HAP-1 (cell line): ENCODE measurements around the gene KRT77.

Experiments used
- DNase-seq, 2 experiments: peaks; one replicate each; pipeline ENCODE4 v3.0.0-alpha.2; 2016 to 2020; ENCODE audit warnings: low spot score in 2 of 2
- H3K27me3 ChIP-seq: fragments of 250-450 bp; sonication (Bioruptor Pico); 2 replicates; pipeline ENCODE4 v1.5.1; 2020; ENCODE audit warnings: low read depth, mild to moderate bottlenecking, moderate library complexity
- H3K36me3 ChIP-seq: fragments of 250-450 bp; sonication (Bioruptor Pico); replicated peaks from 2 replicates; pipeline ENCODE4 v1.5.1; 2020; ENCODE audit warnings: mild to moderate bottlenecking
- H3K4me1 ChIP-seq: fragments of 250-450 bp; sonication (Bioruptor Pico); 2 replicates; pipeline ENCODE4 v1.5.1; 2020; ENCODE audit warnings: mild to moderate bottlenecking
- H3K4me3 ChIP-seq: fragments of 250-450 bp; sonication (Bioruptor Pico); 2 replicates; pipeline ENCODE4 v1.5.1; 2020; ENCODE audit warnings: mild to moderate bottlenecking, moderate library complexity
- H3K9me3 ChIP-seq: fragments of 250-450 bp; sonication (Bioruptor Pico); 2 replicates; pipeline ENCODE4 v1.5.1; 2020; ENCODE audit warnings: mild to moderate bottlenecking, moderate library complexity
- in situ Hi-C: fragments of 300-500 bp; cut with MboI; formaldehyde crosslinking; loops from 3 replicates; pipeline ENCODE4 v1.14.3; 2020; ENCODE audit warnings: low sequenced_read_pairs, inconsistent platforms, mixed read lengths

Gene KRT77

GRCh38 chr12:52661668-52662067, 41.7 kb downstream of the KRT77 start:
- no peaks in the 10 kb centered on the region for H3K4me1 ChIP-seq
- in situ Hi-C loops, result loop anchor here (25.0 kb wide), 1 partner anchor 326 kb away; no protein-coding TSS in a partner anchor
- no peak for DNase-seq
- H3K27me3 ChIP-seq, result peaks cover 3% of the 10 kb centered on the region; the same call in 1 of the 2 replicates
- H3K36me3 ChIP-seq, result no peaks in the 10 kb centered on the region
- H3K9me3 ChIP-seq, result no peaks in the 10 kb centered on the region
- no peak overlapping the region for H3K4me3 ChIP-seq

GRCh38 chr12:52660934-52661499, 42.3 kb downstream of the KRT77 start:
- Histone ChIP-seq H3K36me3 (no peaks in the 10 kb centered on the region), H3K27me3 (0 out of 2 replicates have a peak, but pooled peaks cover 3% of the 10 kb centered on the region), H3K4me1 (no peaks in the 10 kb centered on the region), H3K4me3 (no peak overlapping the region), H3K9me3 (no peaks in the 10 kb centered on the region)
- DNase-seq, result no peak
- in situ Hi-C loops, result loop anchor here (25.0 kb wide), 1 partner anchor 326 kb away; no protein-coding TSS in a partner anchor

- no peaks in the 10 kb centered on the region for H3K36me3 ChIP-seq
- no peak for DNase-seq
- H3K4me1 ChIP-seq, result no peaks in the 10 kb centered on the region
- H3K27me3 ChIP-seq, result 0 out of 2 replicates have a peak, but pooled peaks cover 3% of the 10 kb centered on the region
- in situ Hi-C loops, result loop anchor here (25.0 kb wide), 1 partner anchor 327 kb away; no protein-coding TSS in a partner anchor
- no peak overlapping the region for H3K4me3 ChIP-seq
- no peaks in the 10 kb centered on the region for H3K9me3 ChIP-seq
These were observed 43.4 kb downstream of the KRT77 start for GRCh38 chr12:52659951-52660350.

DNA sequence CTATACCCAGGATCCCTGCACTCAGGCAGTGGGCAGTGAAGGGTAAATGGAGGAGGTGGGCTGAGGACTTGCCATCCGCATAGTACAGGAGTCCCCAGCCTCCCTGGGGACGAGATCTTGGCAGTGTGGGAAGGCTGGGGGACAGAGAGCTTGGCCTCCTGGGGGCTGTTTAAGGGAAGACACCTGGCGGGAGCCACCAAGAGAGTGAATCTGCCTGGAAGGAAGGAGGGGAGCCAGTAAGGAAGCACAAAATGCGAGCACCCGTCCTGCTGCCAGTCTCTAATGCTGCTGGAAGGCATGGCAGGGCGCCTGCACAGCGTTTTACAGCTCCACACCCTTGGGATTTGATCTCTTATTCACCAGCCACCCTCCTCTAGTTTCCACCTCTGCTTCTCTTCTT, 43.9 kb downstream of the KRT77 start:
- no peaks in the 10 kb centered on the region for H3K4me1 ChIP-seq
- H3K9me3 ChIP-seq, result no peaks in the 10 kb centered on the region
- no peak for DNase-seq
- in situ Hi-C loops, result loop anchor here (25.0 kb wide), 1 partner anchor 328 kb away; no protein-coding TSS in a partner anchor
- no peaks in the 10 kb centered on the region for H3K36me3 ChIP-seq
- H3K27me3 ChIP-seq, result 0 out of 2 replicates have a peak, but pooled peaks cover 3% of the 10 kb centered on the region
- no peak overlapping the region for H3K4me3 ChIP-seq

GRCh38 chr12:52658196-52658595, 45.1 kb downstream of the KRT77 start:
- no peaks in the 10 kb centered on the region for H3K9me3 ChIP-seq
- H3K4me1 ChIP-seq, result no peaks in the 10 kb centered on the region
- H3K36me3 ChIP-seq, result no peaks in the 10 kb centered on the region
- peaks cover 3% of the 10 kb centered on the region; the same call in 1 of the 2 replicates for H3K27me3 ChIP-seq
- in situ Hi-C loops, result loop anchor here (25.0 kb wide), 1 partner anchor 329 kb away; no protein-coding TSS in a partner anchor
- H3K4me3 ChIP-seq, result no peak overlapping the region
- DNase-seq, result no peak

DNA sequence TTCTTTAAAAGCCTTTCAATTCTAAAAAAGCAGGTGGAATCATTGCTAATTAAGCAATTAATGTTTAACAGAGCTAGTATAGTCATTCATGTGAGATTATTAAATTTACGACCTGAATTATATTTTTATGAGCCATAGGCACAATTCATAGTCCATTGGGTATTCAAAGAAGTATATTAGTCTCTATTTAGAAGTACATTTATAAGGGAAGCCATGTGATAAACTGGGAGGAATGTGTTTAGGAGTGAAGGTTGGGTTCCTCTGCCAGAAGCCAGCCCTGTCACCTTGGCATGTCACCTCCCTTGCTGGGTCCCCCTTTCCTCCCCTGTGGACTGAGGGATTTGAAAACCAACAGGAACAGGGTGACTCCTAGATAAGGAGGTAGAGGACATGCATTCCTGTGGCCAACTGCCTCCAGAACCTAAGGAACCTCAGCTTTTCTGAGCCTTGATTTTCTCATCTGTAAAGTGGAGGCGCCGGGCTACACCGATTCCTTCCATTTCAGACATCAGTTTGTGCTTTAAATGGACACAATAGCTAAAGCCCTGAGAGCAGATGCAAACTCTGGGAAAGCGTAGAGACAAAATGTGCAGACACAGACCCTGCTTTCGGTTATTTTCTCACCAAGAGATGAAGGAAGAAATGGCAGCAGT, 45.9 kb downstream of the KRT77 start:
- no peak for DNase-seq
- in situ Hi-C loops, result loop anchor here (25.0 kb wide), 1 partner anchor 330 kb away; no protein-coding TSS in a partner anchor
- Histone ChIP-seq H3K27me3 (peaks cover 3% of the 10 kb centered on the region; the same call in 1 of the 2 replicates), H3K36me3 (no peaks in the 10 kb centered on the region), H3K4me1 (no peaks in the 10 kb centered on the region), H3K9me3 (no peaks in the 10 kb centered on the region), H3K4me3 (no peak overlapping the region)

DNA sequence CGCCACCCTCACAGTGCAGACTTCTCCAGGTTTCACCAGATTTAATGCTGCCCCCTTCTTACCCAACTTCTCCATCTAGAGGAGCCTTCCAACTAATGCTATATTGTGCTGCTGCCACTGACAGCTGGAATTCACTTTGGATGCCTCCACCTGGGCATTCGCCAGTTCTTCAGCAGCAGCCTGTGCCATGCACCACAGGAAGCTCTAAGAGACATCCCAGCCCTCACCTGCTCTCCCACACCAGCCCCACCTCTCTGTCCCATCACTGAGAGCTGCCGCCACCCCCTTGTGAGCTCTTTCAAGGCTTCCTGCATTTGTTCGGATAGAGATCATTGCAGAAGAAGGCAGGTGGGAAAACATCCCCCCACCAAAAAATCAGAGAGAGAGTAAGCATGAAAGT, 46.7 kb downstream of the KRT77 start:
- no peak for DNase-seq
- H3K36me3 ChIP-seq, result no peaks in the 10 kb centered on the region
- no peaks in the 10 kb centered on the region for H3K4me1 ChIP-seq
- H3K9me3 ChIP-seq, result no peaks in the 10 kb centered on the region
- in situ Hi-C loops, result loop anchor here (25.0 kb wide), 1 partner anchor 331 kb away; no protein-coding TSS in a partner anchor
- peaks cover 3% of the 10 kb centered on the region; the same call in 1 of the 2 replicates for H3K27me3 ChIP-seq
- H3K4me3 ChIP-seq, result no peak overlapping the region

DNA sequence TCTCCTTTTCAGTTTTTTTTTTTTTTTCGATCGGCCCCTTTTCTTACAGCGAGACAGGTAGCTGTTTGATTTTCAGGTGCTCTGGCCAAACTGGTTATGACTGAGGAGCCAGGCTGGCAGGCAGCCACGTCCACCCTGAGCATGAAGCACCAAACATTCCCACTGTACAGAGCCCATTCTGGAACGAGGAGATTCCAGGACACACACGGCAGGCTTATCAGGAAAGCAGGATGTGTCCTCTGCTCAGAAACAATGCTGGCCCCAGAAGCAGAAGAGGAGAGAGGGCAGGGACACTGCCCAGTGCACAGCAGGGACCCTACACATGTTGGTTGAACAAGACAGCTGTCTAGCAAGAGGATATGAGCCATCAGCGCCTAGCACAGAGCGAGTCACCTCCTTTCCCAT, 47.6 kb downstream of the KRT77 start:
- H3K4me3 ChIP-seq, result no peak overlapping the region
- no peak for DNase-seq
- H3K4me1 ChIP-seq, result no peaks in the 10 kb centered on the region
- in situ Hi-C loops, result loop anchor here (25.0 kb wide), 1 partner anchor 332 kb away; no protein-coding TSS in a partner anchor
- H3K27me3 ChIP-seq, result peaks cover 3% of the 10 kb centered on the region; the same call in 1 of the 2 replicates
- no peaks in the 10 kb centered on the region for H3K36me3 ChIP-seq
- no peaks in the 10 kb centered on the region for H3K9me3 ChIP-seq

GRCh38 chr12:52655251-52655650, 48.1 kb downstream of the KRT77 start:
- DNase-seq, result no peak
- Histone ChIP-seq H3K4me3 (no peak overlapping the region), H3K27me3 (peaks cover 3% of the 10 kb centered on the region; the same call in 1 of the 2 replicates), H3K36me3 (no peaks in the 10 kb centered on the region), H3K9me3 (no peaks in the 10 kb centered on the region), H3K4me1 (no peaks in the 10 kb centered on the region)
- in situ Hi-C loops, result loop anchor here (25.0 kb wide), 1 partner anchor 332 kb away; no protein-coding TSS in a partner anchor

DNA sequence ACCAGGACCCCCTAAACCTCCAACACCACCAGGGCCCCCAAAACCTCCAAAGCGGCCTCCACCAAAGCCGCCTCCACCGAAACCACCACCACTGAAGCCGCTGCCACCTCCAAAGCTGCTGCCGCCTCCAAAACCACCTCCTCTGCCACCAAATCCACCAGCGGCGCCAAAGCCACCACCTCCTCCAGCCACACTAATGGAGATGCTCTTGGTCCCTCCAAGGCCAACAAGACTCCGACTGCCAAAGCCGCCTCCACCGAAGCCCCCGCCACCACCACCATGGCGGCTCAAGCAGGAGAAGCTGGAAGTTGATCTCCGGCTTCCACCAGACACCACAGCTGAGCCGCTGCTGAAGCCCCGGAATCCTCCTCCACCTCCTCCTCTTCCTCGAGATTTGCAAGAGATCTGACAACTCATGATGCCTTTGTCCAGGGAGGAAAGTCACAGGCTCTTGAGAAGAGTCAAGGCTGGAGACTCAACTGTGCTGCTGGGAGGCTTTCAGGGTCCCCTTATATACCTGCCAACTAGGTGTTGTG, 51.5 kb downstream of the KRT77 start, which contains the start of gene KRT2:
TSS of gene KRT2 (minus strand) at position 486 of the 536 bp plus-strand sequence. CDS start at position 417, 69 bp downstream.
- Histone ChIP-seq H3K27me3 (no peaks in the 10 kb centered on the region; the same call in 1 of the 2 replicates), H3K36me3 (no peaks in the 10 kb centered on the region), H3K4me1 (no peaks in the 10 kb centered on the region), H3K4me3 (no peak within 1 kb of the TSS), H3K9me3 (no peaks in the 10 kb centered on the region)
- DNase-seq, result no peak
- in situ Hi-C loops, result loop anchor here (25.0 kb wide), 1 partner anchor 336 kb away; no protein-coding TSS in a partner anchor

DNA sequence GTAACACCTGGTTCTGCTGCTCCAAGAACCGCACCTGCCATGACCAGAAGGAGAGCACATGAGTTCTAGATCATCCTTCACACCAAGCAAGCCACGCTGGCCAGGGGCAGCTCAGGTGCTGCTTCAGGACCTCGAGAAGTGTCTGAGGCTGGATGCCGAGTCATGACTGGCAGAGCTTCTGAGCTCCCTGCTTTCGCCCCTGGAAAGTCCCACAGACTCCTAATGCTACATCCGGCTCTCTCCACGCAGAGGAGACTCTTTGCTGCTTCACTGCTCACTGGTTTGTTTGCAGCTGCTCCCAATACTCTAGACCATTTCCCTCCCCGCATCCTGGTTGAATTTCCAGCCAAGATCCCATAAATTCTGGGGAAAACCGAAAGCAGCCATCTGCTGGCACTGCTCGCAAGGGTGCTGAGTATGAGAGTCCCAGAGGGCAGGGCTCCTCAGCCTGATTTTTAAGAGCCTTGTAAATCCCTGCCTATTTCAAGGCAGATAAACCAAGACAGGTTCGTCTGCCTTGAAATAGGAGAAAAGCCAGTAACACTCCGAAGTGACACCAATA, 52.7 kb downstream of the KRT77 start:
- DNase-seq, result no peak
- Histone ChIP-seq H3K4me3 (no peak overlapping the region), H3K36me3 (no peaks in the 10 kb centered on the region), H3K4me1 (no peaks in the 10 kb centered on the region), H3K27me3 (no peaks in the 10 kb centered on the region; the same call in 1 of the 2 replicates), H3K9me3 (no peaks in the 10 kb centered on the region)
- in situ Hi-C loops, result loop anchor here (25.0 kb wide), 1 partner anchor 337 kb away; no protein-coding TSS in a partner anchor

DNA sequence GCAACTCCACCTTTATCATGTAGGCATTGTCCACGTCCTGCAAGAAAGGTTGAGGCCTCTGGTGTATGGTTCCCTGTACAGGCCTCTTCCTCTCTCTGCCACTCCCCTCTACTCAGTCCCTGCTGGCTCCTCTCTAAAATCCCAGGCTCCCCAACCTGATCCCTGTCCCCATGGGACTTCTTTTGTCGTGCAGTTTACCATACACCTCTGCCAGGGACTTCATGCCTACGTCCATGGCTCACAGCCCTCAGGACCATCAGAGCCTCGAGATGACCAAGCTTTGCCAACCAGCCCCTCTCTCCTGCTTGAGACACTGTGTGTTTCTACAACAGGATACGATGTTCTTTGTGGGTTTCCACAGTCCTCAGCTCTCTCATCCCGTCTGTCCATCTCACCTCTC, 54.3 kb downstream of the KRT77 start:
- H3K4me1 ChIP-seq, result no peaks in the 10 kb centered on the region
- H3K9me3 ChIP-seq, result no peaks in the 10 kb centered on the region
- in situ Hi-C loops, result no loop called here
- no peaks in the 10 kb centered on the region; the same call in 1 of the 2 replicates for H3K27me3 ChIP-seq
- no peak overlapping the region for H3K4me3 ChIP-seq
- no peak for DNase-seq
- H3K36me3 ChIP-seq, result no peaks in the 10 kb centered on the region

GRCh38 chr12:52648012-52648550, 55.2 kb downstream of the KRT77 start:
- no peaks in the 10 kb centered on the region; the same call in 1 of the 2 replicates for H3K27me3 ChIP-seq
- DNase-seq, result no peak
- in situ Hi-C loops, result no loop called here

More at GRCh38 chr12:52648012-52648550, 55.2 kb downstream of the KRT77 start:
- Histone ChIP-seq H3K9me3 (no peaks in the 10 kb centered on the region), H3K36me3 (no peaks in the 10 kb centered on the region), H3K4me1 (no peaks in the 10 kb centered on the region), H3K4me3 (no peak overlapping the region)
